ENCODE data around the gene CRIP2. TPM values are rescaled to one million over a fixed set of nuclear protein-coding genes. Genes with fewer than 3 reads are reported as not detected.
A peak's percentile ranks its signal among the peaks of the same experiment; 100 is the strongest.

Gene CRIP2
- total RNA-seq, 2 donors from 2014 or later = 0.98 to 2.2 TPM

DNA sequence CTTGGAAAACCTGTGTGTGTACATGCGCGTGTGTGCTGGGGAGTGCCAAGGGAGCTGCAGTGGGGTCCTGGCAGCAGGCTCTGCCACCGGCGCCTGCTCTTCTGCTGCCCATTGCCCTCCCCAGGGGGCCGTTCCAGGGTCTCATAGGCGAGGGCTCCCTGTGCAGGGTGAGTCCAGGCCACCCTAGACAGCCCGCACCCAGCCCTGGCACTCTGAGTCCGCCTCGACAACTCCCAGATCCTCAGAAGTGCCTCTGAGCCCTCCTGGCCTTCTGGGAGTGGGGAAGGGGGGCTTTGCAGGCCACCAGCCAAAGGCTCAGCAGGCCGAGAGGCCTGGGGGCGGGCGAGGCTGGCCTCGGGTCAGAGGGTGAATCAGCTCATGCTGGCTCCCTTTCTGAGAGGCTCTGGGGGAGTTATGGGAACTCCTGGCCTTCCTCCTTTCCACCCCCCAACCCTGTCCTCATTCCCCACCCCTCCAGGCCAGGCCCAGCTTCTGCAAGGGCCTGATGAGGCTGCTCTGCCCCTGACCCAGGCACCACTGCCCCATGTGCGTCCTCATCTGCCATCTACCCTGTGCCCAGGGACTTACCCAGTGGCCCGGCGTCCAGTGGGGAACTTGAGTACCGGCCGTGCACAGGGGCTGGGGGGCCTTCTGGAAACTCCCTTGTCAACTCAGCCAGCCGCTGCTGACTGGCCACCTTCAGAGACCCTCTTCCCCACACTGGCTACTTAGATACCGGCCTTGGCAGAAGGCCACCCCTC, 14.3 kb downstream of the CRIP2 start:
- ATAC-seq (no peak), DNase-seq (ENCODE audit: low spot score) (no peak)
- H3K4me1 Mint-ChIP-seq (ENCODE audit: low read depth in 2 of 2) = peaks cover 21 to 29% of the 10 kb centered on the region in 2 donors
- H3K27me3 Mint-ChIP-seq = no peaks in the 10 kb centered on the region
- H3K36me3 Mint-ChIP-seq = no peaks in the 10 kb centered on the region
- H3K4me3 Mint-ChIP-seq = peak overlapping the region; percentile 81
- H3K9me3 Mint-ChIP-seq = no peaks in the 10 kb centered on the region
- H3K27ac Mint-ChIP-seq = peak overlapping the region; percentile 69 to 82

DNA sequence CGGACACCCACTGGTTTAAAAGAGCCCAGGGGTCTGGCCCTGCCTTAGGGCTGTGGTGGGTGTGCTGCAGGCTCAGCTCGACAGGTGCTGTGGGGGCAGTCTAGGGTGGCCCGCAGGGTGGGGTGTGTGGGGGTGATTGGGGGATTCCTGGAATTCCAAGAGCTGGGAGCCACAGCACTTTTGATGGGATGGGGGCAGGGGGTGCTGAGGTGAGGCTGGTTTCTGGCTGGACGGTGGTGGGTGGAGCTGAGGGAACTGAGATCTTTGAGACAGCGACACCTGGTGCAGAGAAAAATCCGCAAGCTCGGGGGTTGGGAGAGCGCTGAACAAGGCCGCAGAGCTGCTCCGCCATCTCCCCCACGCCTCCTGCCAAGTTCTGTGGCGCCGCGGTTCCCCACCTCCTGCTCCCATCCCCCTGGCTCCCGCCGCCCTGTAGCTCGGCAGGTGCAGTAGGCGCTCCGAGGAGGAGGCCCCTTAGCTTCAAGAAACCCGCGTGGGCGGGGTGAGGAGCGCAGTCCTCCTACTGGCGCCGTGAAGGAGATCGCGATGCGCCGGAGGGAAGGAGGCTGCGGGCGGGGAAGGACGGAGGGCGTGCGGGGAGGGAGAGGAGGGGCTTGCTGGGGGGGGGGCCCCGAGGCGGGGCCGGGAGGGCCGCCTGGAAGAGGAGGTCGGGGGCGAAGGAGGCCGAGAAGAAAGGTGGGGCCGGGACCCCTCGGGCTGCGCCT, 15.1 kb downstream of the CRIP2 start:
- Mint-ChIP-seq H3K4me3 (peak overlapping the region; percentile 81), H3K9me3 (no peaks in the 10 kb centered on the region), H3K4me1 (ENCODE audit: low read depth in 2 of 2) (peaks cover 15 to 23% of the 10 kb centered on the region in 2 donors), H3K36me3 (no peaks in the 10 kb centered on the region), H3K27ac (peak overlapping the region; percentile 69 to 82), H3K27me3 (no peaks in the 10 kb centered on the region)
- DNase-seq (ENCODE audit: low spot score) (peak; percentile 82), ATAC-seq (no peak)

DNA sequence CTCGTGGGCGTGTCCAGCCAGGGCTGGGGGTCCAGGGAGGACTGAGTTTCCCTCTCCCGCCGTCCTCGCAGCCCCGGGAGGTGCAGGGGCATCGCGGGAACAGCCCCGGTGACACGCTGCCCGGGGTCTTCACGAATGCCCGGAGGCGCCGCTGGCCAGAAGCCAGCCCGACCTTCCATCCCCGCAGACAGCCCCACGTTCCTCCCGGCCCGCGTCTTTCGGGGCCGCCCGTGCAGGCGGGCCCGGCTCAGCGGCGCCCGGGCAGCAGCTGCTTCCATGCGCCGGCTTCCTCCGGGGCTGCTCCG, 15.6 kb downstream of the CRIP2 start:
- H3K4me3 Mint-ChIP-seq = no peak overlapping the region
- H3K27me3 Mint-ChIP-seq = no peaks in the 10 kb centered on the region
- H3K4me1 Mint-ChIP-seq (ENCODE audit: low read depth in 2 of 2) = peaks cover 14 to 23% of the 10 kb centered on the region in 2 donors
- no peaks in the 10 kb centered on the region for H3K36me3 Mint-ChIP-seq
- ATAC-seq (peak in 1 of 2 donors; percentile 0), DNase-seq (ENCODE audit: low spot score) (no peak)
- no peaks in the 10 kb centered on the region for H3K9me3 Mint-ChIP-seq
- no peak overlapping the region for H3K27ac Mint-ChIP-seq

DNA sequence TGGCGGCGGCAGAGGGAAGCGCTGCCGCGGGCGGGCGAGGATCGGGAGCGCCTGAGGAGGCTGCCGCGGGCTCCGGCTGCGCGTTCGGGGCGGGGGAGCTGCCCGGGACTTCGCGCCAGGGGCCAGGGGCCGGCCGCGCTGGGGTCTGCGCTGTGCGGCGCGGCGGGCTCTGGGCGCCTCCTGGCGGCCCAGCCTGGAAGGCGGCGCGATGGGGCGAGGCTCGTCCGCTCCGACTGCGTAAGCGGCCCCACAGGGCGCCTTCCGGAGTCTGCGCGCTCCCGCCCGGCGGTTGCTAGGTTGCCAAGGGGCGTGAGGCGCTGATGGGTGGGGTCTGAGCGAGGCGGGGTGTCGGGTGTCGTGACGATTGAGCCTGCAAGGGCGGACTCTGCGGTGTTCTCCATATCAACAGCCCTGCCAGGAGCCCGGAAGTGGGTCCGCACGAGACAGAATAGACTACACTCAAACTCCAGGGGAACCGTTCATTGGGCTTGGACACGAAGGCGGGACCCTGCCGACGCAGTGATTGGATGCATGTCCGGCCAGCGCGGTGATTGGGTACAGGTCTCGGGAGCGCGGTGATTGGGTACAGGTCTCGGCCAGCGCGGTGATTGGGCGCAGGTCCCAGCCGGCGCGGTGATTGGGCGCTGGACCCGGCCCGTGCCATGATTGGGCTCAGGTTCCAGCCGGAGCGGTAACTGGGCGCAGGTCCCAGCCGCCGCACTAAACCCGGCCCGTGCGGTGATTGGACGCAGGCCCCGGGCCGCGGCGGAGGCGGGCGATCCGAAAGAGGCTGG, 16.1 kb downstream of the CRIP2 start, which contains the start of gene TEDC1:
Gene TEDC1, plus strand, starts transcription at position 675 of the 794 bp plus-strand sequence. CDS start 130 bp downstream, outside the sequence.
- no peaks in the 10 kb centered on the region for H3K36me3 Mint-ChIP-seq
- peak; percentile 87 to 89 for ATAC-seq

DNA sequence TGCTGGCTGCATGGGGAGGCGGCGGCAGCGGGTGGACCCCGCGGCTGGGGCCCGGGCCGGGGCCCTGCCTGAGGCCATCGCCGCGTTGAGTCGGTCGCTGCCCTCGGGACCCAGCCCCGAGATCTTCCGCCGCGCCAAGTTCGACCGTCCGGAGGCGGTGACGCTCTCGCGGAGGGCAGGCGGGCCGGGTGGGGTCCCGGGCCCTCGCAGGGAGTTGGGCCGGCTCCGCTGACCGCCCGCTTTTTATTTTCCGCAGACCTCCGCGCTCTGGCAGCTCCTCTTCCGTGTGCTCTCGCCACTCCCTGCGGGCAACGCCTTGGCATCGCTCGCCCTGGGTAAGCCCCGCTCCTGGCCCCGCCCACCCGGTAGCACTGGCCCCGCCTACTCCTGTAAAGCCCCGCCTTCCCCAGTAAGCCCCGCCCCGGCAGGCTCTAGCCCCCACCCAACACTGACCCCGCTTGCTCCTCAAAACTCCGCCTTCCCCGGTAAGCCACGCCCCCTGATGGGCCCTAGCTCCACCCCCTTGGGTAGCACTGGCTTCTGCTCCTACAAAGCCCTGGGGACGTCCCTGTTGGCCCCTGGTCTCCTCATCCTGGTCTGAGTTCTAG, 16.8 kb downstream of the CRIP2 start:
- Mint-ChIP-seq H3K27me3 (no peaks in the 10 kb centered on the region), H3K9me3 (no peaks in the 10 kb centered on the region), H3K36me3 (no peaks in the 10 kb centered on the region)

More for the DNA sequence above, 16.1 kb downstream of the CRIP2 start, which contains the start of gene TEDC1:
- H3K27me3 Mint-ChIP-seq = no peaks in the 10 kb centered on the region
- no peaks in the 10 kb centered on the region for H3K9me3 Mint-ChIP-seq
- peak within 1 kb of the TSS; percentile 96 for H3K4me3 Mint-ChIP-seq
- DNase-seq (ENCODE audit: low spot score) = peak; percentile 100
- peak within 1 kb of the TSS; percentile 79 to 85 for H3K27ac Mint-ChIP-seq
- peaks cover 14 to 19% of the 10 kb centered on the region in 2 donors for H3K4me1 Mint-ChIP-seq (ENCODE audit: low read depth in 2 of 2)

DNA sequence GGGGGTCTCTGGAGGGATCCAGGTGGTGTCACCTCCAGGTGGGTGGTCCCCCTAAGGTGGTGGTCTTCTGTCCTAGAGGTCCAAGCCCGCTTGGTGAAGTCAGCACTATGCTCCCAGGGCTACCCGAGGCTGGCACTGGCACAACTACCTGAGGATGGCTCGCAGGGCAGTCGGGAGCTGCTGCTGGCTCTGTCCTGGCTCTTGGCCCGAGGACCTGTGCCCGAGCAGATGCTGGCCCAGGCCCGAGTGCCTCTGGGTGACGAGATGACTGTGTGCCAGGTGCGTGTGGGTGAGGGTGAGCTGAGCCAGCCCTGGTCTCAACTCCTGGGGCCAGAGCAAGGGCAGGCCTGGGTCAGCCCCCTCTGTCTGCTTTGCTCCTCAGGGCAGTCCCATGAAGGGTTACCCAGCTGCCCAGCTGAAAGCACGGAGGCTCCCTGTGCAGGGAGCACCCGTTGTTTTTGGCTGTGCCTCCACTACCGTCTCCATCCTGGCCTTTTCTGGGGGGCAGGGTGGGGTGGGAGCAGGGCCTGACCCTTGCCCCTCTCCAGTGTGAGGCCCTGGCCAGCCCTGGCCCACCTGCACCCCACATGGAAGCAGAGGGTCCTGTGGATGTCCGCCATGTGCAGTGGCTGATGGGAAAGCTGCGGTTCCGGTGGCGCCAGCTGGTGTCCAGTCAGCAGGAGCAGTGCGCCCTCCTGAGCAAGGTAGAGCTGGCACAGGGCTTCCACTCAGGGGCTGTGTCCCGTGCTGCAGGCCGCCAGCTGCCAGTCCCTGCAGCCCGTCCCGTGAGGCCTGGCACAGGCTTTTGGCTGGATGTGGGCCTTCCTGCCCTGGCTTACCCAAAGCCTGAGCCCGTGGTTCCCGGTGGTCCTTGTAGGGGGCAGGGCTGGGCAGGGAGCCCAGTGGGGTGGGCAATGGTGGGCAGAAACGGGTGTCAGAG, 17.7 kb downstream of the CRIP2 start:
- DNase-seq (ENCODE audit: low spot score) (no peak), ATAC-seq (no peak)
- H3K4me3 Mint-ChIP-seq = peak overlapping the region; percentile 96
- H3K27me3 Mint-ChIP-seq = no peaks in the 10 kb centered on the region
- peaks cover 14 to 17% of the 10 kb centered on the region in 2 donors for H3K4me1 Mint-ChIP-seq (ENCODE audit: low read depth in 2 of 2)
- H3K36me3 Mint-ChIP-seq = no peaks in the 10 kb centered on the region
- no peaks in the 10 kb centered on the region for H3K9me3 Mint-ChIP-seq
- H3K27ac Mint-ChIP-seq = peak overlapping the region; percentile 79 to 85

More for the DNA sequence above, 16.8 kb downstream of the CRIP2 start:
- peak overlapping the region; percentile 96 for H3K4me3 Mint-ChIP-seq
- peaks cover 14 to 17% of the 10 kb centered on the region in 2 donors for H3K4me1 Mint-ChIP-seq (ENCODE audit: low read depth in 2 of 2)
- peak overlapping the region; percentile 79 to 85 for H3K27ac Mint-ChIP-seq
- peak; percentile 88 for DNase-seq (ENCODE audit: low spot score)
- ATAC-seq = peak; percentile 54 to 62

DNA sequence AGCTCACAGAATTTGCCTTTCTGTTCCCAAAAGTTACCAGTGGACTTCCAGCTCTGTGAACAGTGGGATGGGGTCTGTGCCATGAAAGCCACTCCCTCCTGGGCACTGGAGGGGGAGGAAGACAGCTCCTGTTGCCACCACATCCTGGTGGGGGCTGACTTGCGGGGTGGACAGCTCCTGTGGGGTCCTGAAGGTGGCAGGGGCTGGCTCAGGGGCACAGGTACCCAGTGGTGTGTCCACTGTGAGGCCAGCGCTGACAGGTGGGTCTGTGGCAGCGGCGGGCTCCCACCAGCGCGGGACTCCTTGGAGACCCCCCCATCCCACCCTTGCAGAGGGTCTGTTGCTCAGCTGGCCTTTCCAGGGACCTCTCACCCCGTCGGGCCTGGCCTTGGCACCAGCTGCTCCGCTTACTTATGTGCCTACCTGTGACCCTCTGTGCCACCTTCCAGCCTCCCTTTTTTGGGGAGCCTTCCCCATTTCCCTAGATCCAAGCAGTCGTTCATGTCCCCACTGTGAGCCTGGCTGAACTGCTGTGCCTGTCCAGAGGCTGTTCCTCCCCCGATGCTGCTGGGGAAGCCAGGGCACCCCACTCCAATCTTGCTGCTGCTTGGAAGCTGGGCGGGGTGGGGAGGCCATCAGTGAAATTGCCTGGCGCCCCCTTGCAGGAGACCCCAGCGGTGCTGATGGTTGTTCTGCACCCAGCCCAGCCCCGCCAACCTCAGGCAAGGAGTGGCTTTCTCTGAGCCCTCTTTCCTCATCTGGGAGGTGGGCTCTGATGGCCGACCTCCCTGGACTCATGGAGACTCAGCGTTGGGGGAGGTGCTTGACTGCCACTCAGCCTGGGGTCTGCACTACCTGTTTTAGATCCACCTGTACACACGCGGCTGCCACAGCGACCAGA, 18.6 kb downstream of the CRIP2 start:
- Mint-ChIP-seq H3K27me3 (no peaks in the 10 kb centered on the region), H3K9me3 (no peaks in the 10 kb centered on the region), H3K4me3 (no peak overlapping the region), H3K4me1 (ENCODE audit: low read depth in 2 of 2) (peaks cover 13 to 14% of the 10 kb centered on the region in 2 donors), H3K36me3 (no peaks in the 10 kb centered on the region), H3K27ac (no peak overlapping the region)
- DNase-seq (ENCODE audit: low spot score) = no peak
- no peak for ATAC-seq

DNA sequence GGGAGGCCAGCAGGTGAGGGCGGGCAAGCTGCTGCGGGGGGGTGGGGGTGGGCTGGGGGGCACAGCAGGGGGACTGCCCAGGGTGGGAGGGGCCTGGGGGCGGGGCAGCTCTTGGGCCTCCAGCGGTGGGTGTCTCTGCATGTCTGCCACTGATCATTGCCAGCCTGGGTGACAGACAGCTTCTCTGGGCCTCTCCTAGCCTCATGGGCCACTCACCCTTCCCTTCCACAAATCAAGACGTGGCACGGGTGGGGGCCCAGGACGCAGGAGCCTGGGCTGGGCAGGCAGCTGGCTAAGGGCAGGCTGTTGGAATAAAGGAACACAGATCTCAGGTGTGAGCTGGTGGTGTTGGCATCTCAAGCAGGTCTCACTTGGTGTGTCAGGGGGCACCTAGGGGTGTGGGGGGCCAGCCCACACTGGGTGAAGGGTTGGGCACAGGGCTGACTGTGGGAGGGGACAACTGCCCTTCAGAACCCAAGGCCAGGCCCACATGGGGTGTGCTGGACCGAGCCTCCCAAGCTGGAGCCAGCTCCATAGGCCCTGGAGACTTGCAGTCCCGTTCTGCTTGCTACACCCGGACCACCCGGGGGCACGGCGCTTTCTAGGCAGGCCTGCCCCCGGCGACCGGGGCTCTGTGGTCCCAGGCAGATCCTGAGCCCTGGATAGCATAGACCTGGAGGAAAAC, 19.4 kb downstream of the CRIP2 start:
- Mint-ChIP-seq H3K9me3 (no peaks in the 10 kb centered on the region), H3K4me1 (ENCODE audit: low read depth in 2 of 2) (peaks cover 12 to 14% of the 10 kb centered on the region in 2 donors), H3K36me3 (no peaks in the 10 kb centered on the region), H3K27ac (no peak overlapping the region), H3K4me3 (no peak overlapping the region), H3K27me3 (no peaks in the 10 kb centered on the region)
- ATAC-seq (no peak), DNase-seq (ENCODE audit: low spot score) (peak; percentile 59)

DNA sequence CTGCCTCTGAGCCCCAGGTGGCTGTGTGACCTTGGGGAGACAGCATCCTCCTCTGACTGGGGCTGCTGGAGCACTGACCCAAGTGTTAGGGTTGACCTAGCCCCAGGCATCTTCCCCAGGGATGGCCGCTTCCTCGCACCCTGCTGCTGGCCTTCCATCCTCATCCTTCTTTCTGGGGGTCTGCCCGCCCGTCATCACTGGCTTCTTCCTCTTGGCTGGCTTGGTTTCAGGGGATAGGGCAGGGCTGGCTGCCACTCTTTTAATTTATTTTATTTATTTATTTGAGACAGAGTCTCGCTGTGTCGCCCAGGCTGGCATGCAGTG, 19.9 kb downstream of the CRIP2 start:
- peaks cover 7 to 9% of the 10 kb centered on the region in 2 donors for H3K4me1 Mint-ChIP-seq (ENCODE audit: low read depth in 2 of 2)
- no peaks in the 10 kb centered on the region for H3K9me3 Mint-ChIP-seq
- H3K27me3 Mint-ChIP-seq = no peaks in the 10 kb centered on the region
- DNase-seq (ENCODE audit: low spot score) = no peak
- no peak overlapping the region for H3K27ac Mint-ChIP-seq
- no peaks in the 10 kb centered on the region for H3K36me3 Mint-ChIP-seq
- no peak for ATAC-seq
- H3K4me3 Mint-ChIP-seq = no peak overlapping the region

DNA sequence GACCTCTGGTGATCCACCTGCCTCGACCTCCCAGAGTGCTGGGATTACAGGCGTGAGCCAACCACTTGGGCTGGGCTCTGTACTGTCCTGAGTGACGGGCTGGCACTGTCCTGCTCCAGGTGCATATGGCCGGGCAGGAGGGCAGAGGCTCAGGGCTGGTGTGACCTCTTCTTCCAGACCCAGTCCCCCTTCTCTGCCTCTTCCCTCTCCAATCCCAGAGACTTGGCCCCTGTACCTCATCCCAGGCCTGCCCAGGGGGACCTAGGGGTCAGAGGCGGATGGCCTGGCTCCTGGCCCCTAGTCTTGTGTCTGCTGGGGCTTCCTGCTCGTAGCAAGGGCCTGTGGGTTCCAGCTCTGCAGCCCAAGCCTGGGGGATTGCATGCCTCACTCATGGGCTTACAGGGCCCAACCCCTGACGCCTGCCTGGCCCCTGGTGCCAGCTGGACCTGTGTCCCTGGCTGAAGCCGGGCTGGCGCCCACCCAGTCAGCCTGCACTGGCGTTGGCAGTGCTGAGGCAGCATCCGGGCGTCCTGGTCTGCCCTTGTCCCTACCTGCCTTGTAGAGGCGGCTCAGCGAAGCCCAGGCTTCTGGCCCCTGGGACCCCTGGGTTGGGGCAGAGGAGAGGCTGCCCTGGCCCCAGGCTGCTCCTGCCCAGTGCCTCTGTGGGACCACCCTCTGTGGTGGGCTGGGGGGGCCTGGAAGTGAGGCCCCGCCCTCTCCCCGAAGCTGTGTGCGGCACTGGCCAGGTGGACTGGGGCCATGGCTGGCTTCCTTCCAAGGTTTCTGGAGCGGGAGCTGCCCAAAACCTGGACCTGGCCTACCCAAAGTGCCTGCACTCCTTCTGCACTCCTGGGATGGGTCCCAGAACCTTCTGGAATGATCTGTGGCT, 20.7 kb downstream of the CRIP2 start:
- Mint-ChIP-seq H3K9me3 (no peaks in the 10 kb centered on the region), H3K36me3 (no peaks in the 10 kb centered on the region), H3K4me3 (no peak overlapping the region), H3K4me1 (ENCODE audit: low read depth in 2 of 2) (peaks cover 4 to 5% of the 10 kb centered on the region in 2 donors), H3K27me3 (no peaks in the 10 kb centered on the region), H3K27ac (no peak overlapping the region)
- DNase-seq (ENCODE audit: low spot score) = peak; percentile 57
- no peak for ATAC-seq
